ENCODE measurements around the gene LURAP1L. TPM values are rescaled to one million over a fixed set of nuclear protein-coding genes. Genes with fewer than 3 reads are reported as not detected.
A peak's percentile ranks its signal among the peaks of the same experiment; 100 is the strongest.

The LURAP1L gene
- total and polyA plus RNA-seq, 9 of the 15 experiments (the other 6 are each of a cell fraction or from before 2014, with no cell fraction given) = 0.06 to 0.28 (median 0.07) TPM; not detected in 4

DNA sequence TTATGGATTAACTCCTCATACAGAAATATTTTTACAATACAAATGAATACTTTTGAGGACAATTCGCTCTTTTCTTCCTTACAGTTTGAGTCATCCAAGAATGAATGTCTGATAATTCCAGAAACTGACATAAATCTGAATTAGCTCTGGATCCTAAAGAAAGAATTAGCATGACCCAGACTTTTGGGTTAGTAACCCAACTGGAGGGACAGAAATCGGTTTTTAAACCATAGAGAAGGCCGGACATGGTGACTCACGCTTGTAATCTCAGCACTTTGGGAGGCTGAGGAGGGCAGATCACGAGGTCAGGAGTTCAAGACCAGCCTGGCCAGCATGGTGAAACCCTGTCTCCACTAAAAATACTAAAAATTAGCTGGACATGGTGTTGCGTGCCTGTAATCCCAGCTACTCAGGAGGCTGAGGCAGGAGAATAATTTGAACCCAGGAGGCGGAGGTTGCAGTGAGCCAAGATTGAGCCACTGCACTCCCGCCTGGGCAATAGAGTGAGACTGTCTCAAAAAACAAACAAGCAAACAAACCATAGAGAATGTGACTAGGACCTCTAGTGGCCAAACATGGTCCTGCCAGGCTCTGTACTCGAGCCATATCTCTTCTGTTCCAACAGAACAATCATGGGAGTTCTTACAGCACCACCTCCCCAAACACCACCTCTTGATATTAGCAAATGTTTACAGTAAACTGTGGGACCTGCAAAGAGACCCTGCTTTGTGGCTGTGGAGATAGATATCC is 44.8 kb downstream of the LURAP1L start:
- peak; percentile 4 to 18 (median 10) for DNase-seq (ENCODE audit: extremely low read depth in 1 of 4, low spot score in 3 of 4)
- H3K9me3 ChIP-seq (replicated peaks; ENCODE audit: control insufficient read depth, insufficient read depth, low read depth, low read length) = no peaks in the 10 kb centered on the region
- TF ChIP-seq NR2C2 (CRISPR knock-in tag; IDR thresholded peaks at IDR 0.05) (no peak), NR2C2 (tag; IDR thresholded peaks at IDR 0.05) (no peak), RAD21 (CRISPR knock-in tag; conservative IDR thresholded peaks at IDR 0.05 in 1 of 2, IDR thresholded peaks at IDR 0.05 in 1 of 2) (peak; percentile 47 to 61), PML (IDR thresholded peaks at IDR 0.05; ENCODE audit: low read length) (no peak)
- TF ChIP-seq, protein P1, sequence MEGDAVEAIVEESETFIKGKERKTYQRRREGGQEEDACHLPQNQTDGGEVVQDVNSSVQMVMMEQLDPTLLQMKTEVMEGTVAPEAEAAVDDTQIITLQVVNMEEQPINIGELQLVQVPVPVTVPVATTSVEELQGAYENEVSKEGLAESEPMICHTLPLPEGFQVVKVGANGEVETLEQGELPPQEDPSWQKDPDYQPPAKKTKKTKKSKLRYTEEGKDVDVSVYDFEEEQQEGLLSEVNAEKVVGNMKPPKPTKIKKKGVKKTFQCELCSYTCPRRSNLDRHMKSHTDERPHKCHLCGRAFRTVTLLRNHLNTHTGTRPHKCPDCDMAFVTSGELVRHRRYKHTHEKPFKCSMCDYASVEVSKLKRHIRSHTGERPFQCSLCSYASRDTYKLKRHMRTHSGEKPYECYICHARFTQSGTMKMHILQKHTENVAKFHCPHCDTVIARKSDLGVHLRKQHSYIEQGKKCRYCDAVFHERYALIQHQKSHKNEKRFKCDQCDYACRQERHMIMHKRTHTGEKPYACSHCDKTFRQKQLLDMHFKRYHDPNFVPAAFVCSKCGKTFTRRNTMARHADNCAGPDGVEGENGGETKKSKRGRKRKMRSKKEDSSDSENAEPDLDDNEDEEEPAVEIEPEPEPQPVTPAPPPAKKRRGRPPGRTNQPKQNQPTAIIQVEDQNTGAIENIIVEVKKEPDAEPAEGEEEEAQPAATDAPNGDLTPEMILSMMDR (IDR thresholded peaks at IDR 0.05 in 2 of 3, conservative IDR thresholded peaks at IDR 0.05 in 1 of 3; ENCODE audit: insufficient read depth in 2 of 3, low read depth in 1 of 3, low read length in 3 of 3) = peak; percentile 19 to 41 (median 38); a peak in 3 of 6 replicates
- H3K4me2 ChIP-seq (ENCODE audit: insufficient read depth, low read length) = no peak overlapping the region
- H3K27ac ChIP-seq (ENCODE audit: extremely low read depth, low read depth, low read length) = no peak overlapping the region
- H4K20me1 ChIP-seq (replicated peaks; ENCODE audit: control insufficient read depth, insufficient read depth, low read length) = no peaks in the 10 kb centered on the region
- H3K9ac ChIP-seq (ENCODE audit: insufficient read depth in 1 of 2, low read depth in 2 of 2, low read length in 2 of 2) = no peak overlapping the region
- H3K27me3 ChIP-seq (ENCODE audit: control insufficient read depth in 2 of 2, insufficient read depth in 2 of 2, low read length in 2 of 2) = no peaks in the 10 kb centered on the region
- no peaks in the 10 kb centered on the region for H3K36me3 ChIP-seq (ENCODE audit: control insufficient read depth, insufficient read depth, low read length)
- no peaks in the 10 kb centered on the region for H3K79me2 ChIP-seq (ENCODE audit: control insufficient read depth, insufficient read depth, low read length)
- intact Hi-C loops (cut with micrococcal nuclease) = loop anchor here (5.0 kb wide), 1 partner anchor 97 kb away; no protein-coding TSS in a partner anchor
- peak; percentile 73 for ATAC-seq
- ChIA-PET POLR2A (no interaction called here), CTCF (ENCODE audit: low intra/inter-chr PET ratio) (interaction anchor here (1.2 kb wide), 1 partner anchor 95 kb away, joined by 3 read pairs; no protein-coding TSS in a partner anchor)
- no peak for FAIRE-seq
- in situ Hi-C loops (cut with MboI) = no loop called here
- 0% methylated on average over 4 of the region's 9 CpGs for WGBS (ENCODE audit: insufficient coverage, low coverage, missing lambda C conversion rate)
- BruUV-seq (replicated peaks) = no TSS peak
- no peaks in the 10 kb centered on the region for H3K9me1 ChIP-seq (ENCODE audit: control insufficient read depth, insufficient read depth, low read length)
- no peak overlapping the region for H2AFZ ChIP-seq (ENCODE audit: low read depth, low read length)
- H3K4me1 ChIP-seq (replicated peaks in 1 of 2; ENCODE audit: control insufficient read depth in 2 of 2, insufficient read depth in 2 of 2, low read length in 2 of 2) = no peaks in the 10 kb centered on the region
- no peak overlapping the region for H3K4me3 ChIP-seq
